ENCODE results near the gene APOBEC3F. TPM values are rescaled to one million over a fixed set of nuclear protein-coding genes. Genes with fewer than 3 reads are reported as not detected.

APOBEC3F gene
- polyA plus RNA-seq, 2 of the 4 experiments (the other 2 are of a cell fraction) = 2.9 to 3.3 TPM

- no peak for TF ChIP-seq MAFK (IDR thresholded peaks at IDR 0.05; ENCODE audit: partially characterized antibody)
- TF ChIP-seq E2F6 (IDR thresholded peaks at IDR 0.05; ENCODE audit: borderline replicate concordance, low read depth) = no peak
- TF ChIP-seq NFE2L2 (conservative IDR thresholded peaks at IDR 0.05; ENCODE audit: low read length) = no peak
- TF ChIP-seq BHLHE40 (IDR thresholded peaks at IDR 0.05; ENCODE audit: low read depth, low read length) = no peak
Measured at GRCh38 chr22:39098576-39098975, 57.9 kb downstream of the APOBEC3F start (continued).

DNA sequence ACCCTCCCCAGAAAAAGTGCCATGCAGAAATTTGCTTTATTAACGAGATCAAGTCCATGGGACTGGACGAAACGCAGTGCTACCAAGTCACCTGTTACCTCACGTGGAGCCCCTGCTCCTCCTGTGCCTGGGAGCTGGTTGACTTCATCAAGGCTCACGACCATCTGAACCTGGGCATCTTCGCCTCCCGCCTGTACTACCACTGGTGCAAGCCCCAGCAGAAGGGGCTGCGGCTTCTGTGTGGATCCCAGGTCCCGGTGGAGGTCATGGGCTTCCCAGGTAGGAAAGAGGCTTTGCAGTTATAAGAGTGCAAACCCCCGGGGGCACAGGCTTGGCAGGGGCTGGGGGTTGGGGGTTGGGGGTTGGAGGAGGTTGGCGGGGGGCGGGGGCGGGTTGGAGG is 60.6 kb downstream of the APOBEC3F start:
- Histone ChIP-seq H3K4me1 (peaks cover 9% of the 10 kb centered on the region), H3K9me3 (no peaks in the 10 kb centered on the region), H3K4me2 (no peak overlapping the region), H3K4me3 (no peak overlapping the region), H3K27ac (no peak overlapping the region)
- TF ChIP-seq ZFP36 (IDR thresholded peaks at IDR 0.05; ENCODE audit: borderline replicate concordance, partially characterized antibody) = no peak
- TF ChIP-seq HOXB5 (CRISPR knock-in tag; IDR thresholded peaks at IDR 0.05) = no peak
- TF ChIP-seq HEYL (CRISPR knock-in tag; IDR thresholded peaks at IDR 0.05) = no peak
- no peak for TF ChIP-seq ESRRA (IDR thresholded peaks at IDR 0.05; ENCODE audit: borderline replicate concordance, low read length)
- TF ChIP-seq ZC3H11A (IDR thresholded peaks at IDR 0.05) = no peak
- no peak for TF ChIP-seq RNF2 (IDR thresholded peaks at IDR 0.05; ENCODE audit: borderline replicate concordance, low read depth)
- no peak for TF ChIP-seq GATA3 (IDR thresholded peaks at IDR 0.05; ENCODE audit: borderline replicate concordance)
- TF ChIP-seq FOSL2 (IDR thresholded peaks at IDR 0.05) = no peak
- TF ChIP-seq FOSL2 (CRISPR knock-in tag; IDR thresholded peaks at IDR 0.05) = no peak
- TF ChIP-seq POLR2AphosphoS2 (conservative IDR thresholded peaks at IDR 0.05; ENCODE audit: low read length) = no peak
- TF ChIP-seq EP300 (IDR thresholded peaks at IDR 0.05) = no peak
- TF ChIP-seq MAFK (IDR thresholded peaks at IDR 0.05; ENCODE audit: partially characterized antibody) = no peak
- no peak for TF ChIP-seq HMGXB4 (CRISPR knock-in tag; IDR thresholded peaks at IDR 0.05; ENCODE audit: borderline replicate concordance)
- no peak for TF ChIP-seq MYC (IDR thresholded peaks at IDR 0.05; ENCODE audit: borderline replicate concordance, low read length)
- no peak for ATAC-seq
- no peak for FAIRE-seq
- CTCF ChIA-PET = interaction anchor here (0.9 kb wide), 1 partner anchor 232 kb away, joined by 3 read pairs; no protein-coding TSS in a partner anchor
- WGBS (ENCODE audit: missing lambda C conversion rate) = 88% methylated on average over 4 of the region's 13 CpGs
- POLR2A ChIA-PET = no interaction called here
- no peak for DNase-seq (ENCODE audit: low read depth in 1 of 2, low spot score in 1 of 2)

DNA sequence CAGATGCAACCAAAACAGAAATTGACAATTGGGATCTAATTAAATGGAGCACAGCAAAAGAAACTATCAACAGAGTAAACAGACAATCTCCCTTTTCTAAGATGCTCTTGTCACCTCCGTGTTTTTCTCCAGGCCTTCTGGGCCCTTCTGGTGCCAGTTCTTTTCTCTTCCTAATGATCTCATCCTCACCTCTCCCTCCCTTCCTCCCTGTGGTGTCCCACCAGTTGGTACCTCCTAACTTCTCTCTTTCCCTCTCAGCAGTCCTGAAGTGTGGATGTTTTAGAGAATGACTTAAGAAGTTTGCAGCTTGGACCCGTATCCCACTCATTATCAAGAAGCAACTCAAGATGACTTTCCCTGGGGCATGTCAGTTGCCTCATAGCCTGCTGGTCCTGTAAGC is 62.8 kb downstream of the APOBEC3F start:
- no peak overlapping the region for H3K4me3 ChIP-seq
- ChIA-PET CTCF (interaction anchor here (1.7 kb wide), 1 partner anchor 18 kb away, joined by 7 read pairs; no protein-coding TSS in a partner anchor), POLR2A (no interaction called here)
- DNase-seq (ENCODE audit: low read depth in 1 of 2, low spot score in 1 of 2) (no peak), ATAC-seq (no peak), FAIRE-seq (no peak)
- WGBS (ENCODE audit: missing lambda C conversion rate) = 71% methylated on average over 2 of the region's 2 CpGs
- no peak overlapping the region for H3K27ac ChIP-seq
- H3K4me2 ChIP-seq = no peak overlapping the region
- no peaks in the 10 kb centered on the region for H3K9me3 ChIP-seq
- H3K4me1 ChIP-seq = no peaks in the 10 kb centered on the region
- TF ChIP-seq MAZ (IDR thresholded peaks at IDR 0.05; ENCODE audit: borderline replicate concordance, low read depth, low read length) (no peak), RCOR1 (IDR thresholded peaks at IDR 0.05; ENCODE audit: low read depth, low read length) (no peak), CTCF (IDR thresholded peaks at IDR 0.05) (no peak), NR3C1 (IDR thresholded peaks at IDR 0.05) (no peak), RFX5 (IDR thresholded peaks at IDR 0.05) (no peak), RARB (CRISPR knock-in tag; IDR thresholded peaks at IDR 0.05) (no peak), PBX3 (IDR thresholded peaks at IDR 0.05) (no peak), CEBPB (IDR thresholded peaks at IDR 0.05) (no peak), POLR2AphosphoS2 (conservative IDR thresholded peaks at IDR 0.05; ENCODE audit: low read length) (no peak), POLR2A (IDR thresholded peaks at IDR 0.05; ENCODE audit: low read length) (no peak), CHD4 (IDR thresholded peaks at IDR 0.05; ENCODE audit: borderline replicate concordance) (no peak), MAFK (IDR thresholded peaks at IDR 0.05; ENCODE audit: partially characterized antibody) (no peak), ATOH8 (CRISPR knock-in tag; IDR thresholded peaks at IDR 0.05; ENCODE audit: low read depth) (no peak), HOXB5 (CRISPR knock-in tag; IDR thresholded peaks at IDR 0.05) (no peak), MAX (IDR thresholded peaks at IDR 0.05) (no peak), CBX2 (IDR thresholded peaks at IDR 0.05; ENCODE audit: borderline replicate concordance, low read depth) (no peak), HDAC2 (IDR thresholded peaks at IDR 0.05) (no peak), USF2 (IDR thresholded peaks at IDR 0.05) (no peak)
